ENCODE measurements around the gene LAD1. TPM values are rescaled to one million over a fixed set of nuclear protein-coding genes. Genes with fewer than 3 reads are reported as not detected.

LAD1 gene
- total and polyA plus RNA-seq, 2 of the 13 experiments (the other 11 are each of a cell fraction or from before 2014, with no cell fraction given), result 10.8 to 65.6 TPM

- TF ChIP-seq ZNF746 (CRISPR knock-in tag; IDR thresholded peaks at IDR 0.05), result no peak
- no peak for TF ChIP-seq ZBTB38 (CRISPR knock-in tag; IDR thresholded peaks at IDR 0.05)
- no peak for TF ChIP-seq ZNF160 (CRISPR knock-in tag; IDR thresholded peaks at IDR 0.05)
Measured at GRCh38 chr1:201381130-201381529, 18.0 kb downstream of the LAD1 start (continued).

- Histone ChIP-seq H2AFZ (ENCODE audit: low read length) (no peak overlapping the region), H3K9ac (ENCODE audit: insufficient read depth, low read depth, low read length) (no peak overlapping the region), H3K9me3 (ENCODE audit: low read length) (no peaks in the 10 kb centered on the region), H3K4me3 (replicated peaks in 1 of 3; ENCODE audit: insufficient read depth in 1 of 3, low read depth in 2 of 3, low read length in 3 of 3) (no peak overlapping the region), H4K20me1 (ENCODE audit: insufficient read depth, low read length) (no peaks in the 10 kb centered on the region), H3K4me2 (ENCODE audit: low read depth, low read length) (no peak overlapping the region), H3K27ac (ENCODE audit: extremely low read length, insufficient read depth, low read length) (no peak overlapping the region), H3K4me1 (ENCODE audit: insufficient read depth, low read length) (no peaks in the 10 kb centered on the region), H3K79me2 (ENCODE audit: insufficient read depth, low read length) (no peaks in the 10 kb centered on the region), H3K27me3 (ENCODE audit: control insufficient read depth in 1 of 2, insufficient read depth in 2 of 2, low read length in 2 of 2) (peaks cover 0 to 15% of the 10 kb centered on the region in 2 experiments; a peak in 2 of 5 replicates), H3K36me3 (replicated peaks in 1 of 2; ENCODE audit: control insufficient read depth in 1 of 2, insufficient read depth in 2 of 2, low read length in 2 of 2) (peaks cover 2 to 13% of the 10 kb centered on the region in 2 experiments; a peak in 3 of 5 replicates)
- no peak for FAIRE-seq
- no peak for ATAC-seq
- intact Hi-C loops (cut with micrococcal nuclease; ENCODE audit: unreplicated experiment), result no loop called here
- POLR2A ChIA-PET, result interaction anchor here (4.1 kb wide), 1 partner anchor 26 kb away, joined by 16 read pairs; no protein-coding TSS in a partner anchor
- CTCF ChIA-PET (ENCODE audit: low intra/inter-chr PET ratio, low total read pairs), result no interaction called here
- 86% methylated on average over 4 of the region's 9 CpGs for WGBS (ENCODE audit: low lambda C conversion rate)
- BruUV-seq (replicated peaks), result no TSS peak
- in situ Hi-C loops (cut with HindIII; ENCODE audit: extremely low pct_ligation_motif_present, low pct_unique_long_range_greater_than_20kb), result loop anchor here (5.0 kb wide), 1 partner anchor 33 kb away; no protein-coding TSS in a partner anchor
- no peak for DNase-seq (ENCODE audit: low spot score)
- TF ChIP-seq ERF (CRISPR knock-in tag; IDR thresholded peaks at IDR 0.05) (no peak), KDM2A (CRISPR knock-in tag; IDR thresholded peaks at IDR 0.05; ENCODE audit: borderline replicate concordance, low read depth) (0 out of 2 replicates have a peak, but pooled peaks have one; percentile 46), ZNF253 (CRISPR knock-in tag; IDR thresholded peaks at IDR 0.05; ENCODE audit: borderline replicate concordance) (no peak), ZMYM2 (CRISPR knock-in tag; IDR thresholded peaks at IDR 0.05) (no peak), XBP1 (CRISPR knock-in tag; IDR thresholded peaks at IDR 0.05) (no peak), POLR2A (IDR thresholded peaks at IDR 0.05; ENCODE audit: insufficient read depth in 1 of 2, low read depth in 2 of 2, low read length in 2 of 2) (peak in 1 of 2 experiments; percentile 19; a peak in 1 of 4 replicates), DR1 (CRISPR knock-in tag; IDR thresholded peaks at IDR 0.05) (no peak), ZFP1 (CRISPR knock-in tag; IDR thresholded peaks at IDR 0.05) (no peak), AKAP8 (CRISPR knock-in tag; IDR thresholded peaks at IDR 0.05) (0 out of 2 replicates have a peak, but pooled peaks have one; percentile 12), ZNF563 (CRISPR knock-in tag; IDR thresholded peaks at IDR 0.05) (no peak), HCFC1 (IDR thresholded peaks at IDR 0.05; ENCODE audit: low read depth, low read length) (no peak), ZBTB20 (CRISPR knock-in tag; IDR thresholded peaks at IDR 0.05; ENCODE audit: borderline replicate concordance, low read depth) (no peak)
- TF ChIP-seq, protein P1, sequence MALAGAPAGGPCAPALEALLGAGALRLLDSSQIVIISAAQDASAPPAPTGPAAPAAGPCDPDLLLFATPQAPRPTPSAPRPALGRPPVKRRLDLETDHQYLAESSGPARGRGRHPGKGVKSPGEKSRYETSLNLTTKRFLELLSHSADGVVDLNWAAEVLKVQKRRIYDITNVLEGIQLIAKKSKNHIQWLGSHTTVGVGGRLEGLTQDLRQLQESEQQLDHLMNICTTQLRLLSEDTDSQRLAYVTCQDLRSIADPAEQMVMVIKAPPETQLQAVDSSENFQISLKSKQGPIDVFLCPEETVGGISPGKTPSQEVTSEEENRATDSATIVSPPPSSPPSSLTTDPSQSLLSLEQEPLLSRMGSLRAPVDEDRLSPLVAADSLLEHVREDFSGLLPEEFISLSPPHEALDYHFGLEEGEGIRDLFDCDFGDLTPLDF (CRISPR knock-in tag; IDR thresholded peaks at IDR 0.05), result no peak
- TF ChIP-seq, protein P2, sequence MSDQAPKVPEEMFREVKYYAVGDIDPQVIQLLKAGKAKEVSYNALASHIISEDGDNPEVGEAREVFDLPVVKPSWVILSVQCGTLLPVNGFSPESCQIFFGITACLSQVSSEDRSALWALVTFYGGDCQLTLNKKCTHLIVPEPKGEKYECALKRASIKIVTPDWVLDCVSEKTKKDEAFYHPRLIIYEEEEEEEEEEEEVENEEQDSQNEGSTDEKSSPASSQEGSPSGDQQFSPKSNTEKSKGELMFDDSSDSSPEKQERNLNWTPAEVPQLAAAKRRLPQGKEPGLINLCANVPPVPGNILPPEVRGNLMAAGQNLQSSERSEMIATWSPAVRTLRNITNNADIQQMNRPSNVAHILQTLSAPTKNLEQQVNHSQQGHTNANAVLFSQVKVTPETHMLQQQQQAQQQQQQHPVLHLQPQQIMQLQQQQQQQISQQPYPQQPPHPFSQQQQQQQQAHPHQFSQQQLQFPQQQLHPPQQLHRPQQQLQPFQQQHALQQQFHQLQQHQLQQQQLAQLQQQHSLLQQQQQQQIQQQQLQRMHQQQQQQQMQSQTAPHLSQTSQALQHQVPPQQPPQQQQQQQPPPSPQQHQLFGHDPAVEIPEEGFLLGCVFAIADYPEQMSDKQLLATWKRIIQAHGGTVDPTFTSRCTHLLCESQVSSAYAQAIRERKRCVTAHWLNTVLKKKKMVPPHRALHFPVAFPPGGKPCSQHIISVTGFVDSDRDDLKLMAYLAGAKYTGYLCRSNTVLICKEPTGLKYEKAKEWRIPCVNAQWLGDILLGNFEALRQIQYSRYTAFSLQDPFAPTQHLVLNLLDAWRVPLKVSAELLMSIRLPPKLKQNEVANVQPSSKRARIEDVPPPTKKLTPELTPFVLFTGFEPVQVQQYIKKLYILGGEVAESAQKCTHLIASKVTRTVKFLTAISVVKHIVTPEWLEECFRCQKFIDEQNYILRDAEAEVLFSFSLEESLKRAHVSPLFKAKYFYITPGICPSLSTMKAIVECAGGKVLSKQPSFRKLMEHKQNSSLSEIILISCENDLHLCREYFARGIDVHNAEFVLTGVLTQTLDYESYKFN (CRISPR knock-in tag; conservative IDR thresholded peaks at IDR 0.05), result no peak
- TF ChIP-seq, protein P3, sequence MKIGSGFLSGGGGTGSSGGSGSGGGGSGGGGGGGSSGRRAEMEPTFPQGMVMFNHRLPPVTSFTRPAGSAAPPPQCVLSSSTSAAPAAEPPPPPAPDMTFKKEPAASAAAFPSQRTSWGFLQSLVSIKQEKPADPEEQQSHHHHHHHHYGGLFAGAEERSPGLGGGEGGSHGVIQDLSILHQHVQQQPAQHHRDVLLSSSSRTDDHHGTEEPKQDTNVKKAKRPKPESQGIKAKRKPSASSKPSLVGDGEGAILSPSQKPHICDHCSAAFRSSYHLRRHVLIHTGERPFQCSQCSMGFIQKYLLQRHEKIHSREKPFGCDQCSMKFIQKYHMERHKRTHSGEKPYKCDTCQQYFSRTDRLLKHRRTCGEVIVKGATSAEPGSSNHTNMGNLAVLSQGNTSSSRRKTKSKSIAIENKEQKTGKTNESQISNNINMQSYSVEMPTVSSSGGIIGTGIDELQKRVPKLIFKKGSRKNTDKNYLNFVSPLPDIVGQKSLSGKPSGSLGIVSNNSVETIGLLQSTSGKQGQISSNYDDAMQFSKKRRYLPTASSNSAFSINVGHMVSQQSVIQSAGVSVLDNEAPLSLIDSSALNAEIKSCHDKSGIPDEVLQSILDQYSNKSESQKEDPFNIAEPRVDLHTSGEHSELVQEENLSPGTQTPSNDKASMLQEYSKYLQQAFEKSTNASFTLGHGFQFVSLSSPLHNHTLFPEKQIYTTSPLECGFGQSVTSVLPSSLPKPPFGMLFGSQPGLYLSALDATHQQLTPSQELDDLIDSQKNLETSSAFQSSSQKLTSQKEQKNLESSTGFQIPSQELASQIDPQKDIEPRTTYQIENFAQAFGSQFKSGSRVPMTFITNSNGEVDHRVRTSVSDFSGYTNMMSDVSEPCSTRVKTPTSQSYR (CRISPR knock-in tag; IDR thresholded peaks at IDR 0.05; ENCODE audit: borderline replicate concordance), result no peak
Measured at GRCh38 chr1:201379733-201380242, 19.3 kb downstream of the LAD1 start.

Measured in HepG2 (cell line).